GM13976 (cell line): Measurements from ENCODE around the gene ATRN.

Experiments used
- DNase-seq: peaks from one replicate; pipeline ENCODE4 v3.0.0; 2012; ENCODE audit warnings: low spot score
- in situ Hi-C: fragments of 300-500 bp; cut with MboI; formaldehyde crosslinking; loops from one replicate; pipeline ENCODE4 v1.12.0; 2022; ENCODE audit warnings: low sequenced_read_pairs, mixed read lengths, inconsistent platforms; ENCODE audit not compliant: unreplicated experiment
- TF ChIP-seq, protein P1 (sequence below): IDR thresholded peaks from 2 replicates; pipeline ENCODE4 v1.5.1; 2012; ENCODE audit warnings: borderline replicate concordance, mild to moderate bottlenecking; ENCODE audit not compliant: insufficient read depth; ENCODE audit errors: extremely low read depth, missing control alignments, control extremely low read depth

The ATRN gene

DNA sequence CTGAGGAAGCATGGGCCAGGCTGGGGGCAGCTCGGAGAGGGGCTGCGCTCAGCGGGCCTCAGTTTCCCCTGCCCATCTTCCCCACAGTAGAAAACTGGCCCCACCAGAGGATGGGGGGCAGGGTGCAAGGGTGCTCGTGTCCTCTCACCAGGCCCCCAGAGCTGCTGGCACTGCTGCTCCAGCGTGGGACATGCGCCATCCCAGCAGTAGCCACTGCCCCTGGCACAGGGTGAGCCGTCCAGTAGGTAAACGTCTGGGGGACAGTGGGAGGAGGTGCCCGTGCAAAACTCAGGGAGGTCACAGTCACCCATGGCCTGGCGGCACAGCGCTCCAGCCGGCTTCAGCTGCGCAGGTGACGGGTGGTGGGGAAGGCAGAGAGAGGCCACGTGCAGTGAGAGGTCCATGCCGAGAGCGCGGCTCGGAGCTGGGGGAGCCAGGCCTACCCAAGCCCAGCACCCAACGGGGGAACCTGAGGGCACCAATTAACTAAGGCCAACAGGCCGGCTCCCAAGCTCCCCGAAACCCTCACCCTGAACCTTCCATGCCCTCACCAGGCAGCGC lies 201.2 kb downstream of the ATRN start:
- TF ChIP-seq, protein P1, sequence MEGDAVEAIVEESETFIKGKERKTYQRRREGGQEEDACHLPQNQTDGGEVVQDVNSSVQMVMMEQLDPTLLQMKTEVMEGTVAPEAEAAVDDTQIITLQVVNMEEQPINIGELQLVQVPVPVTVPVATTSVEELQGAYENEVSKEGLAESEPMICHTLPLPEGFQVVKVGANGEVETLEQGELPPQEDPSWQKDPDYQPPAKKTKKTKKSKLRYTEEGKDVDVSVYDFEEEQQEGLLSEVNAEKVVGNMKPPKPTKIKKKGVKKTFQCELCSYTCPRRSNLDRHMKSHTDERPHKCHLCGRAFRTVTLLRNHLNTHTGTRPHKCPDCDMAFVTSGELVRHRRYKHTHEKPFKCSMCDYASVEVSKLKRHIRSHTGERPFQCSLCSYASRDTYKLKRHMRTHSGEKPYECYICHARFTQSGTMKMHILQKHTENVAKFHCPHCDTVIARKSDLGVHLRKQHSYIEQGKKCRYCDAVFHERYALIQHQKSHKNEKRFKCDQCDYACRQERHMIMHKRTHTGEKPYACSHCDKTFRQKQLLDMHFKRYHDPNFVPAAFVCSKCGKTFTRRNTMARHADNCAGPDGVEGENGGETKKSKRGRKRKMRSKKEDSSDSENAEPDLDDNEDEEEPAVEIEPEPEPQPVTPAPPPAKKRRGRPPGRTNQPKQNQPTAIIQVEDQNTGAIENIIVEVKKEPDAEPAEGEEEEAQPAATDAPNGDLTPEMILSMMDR, result no peak
- in situ Hi-C loops, result no loop called here
- no peak for DNase-seq

DNA sequence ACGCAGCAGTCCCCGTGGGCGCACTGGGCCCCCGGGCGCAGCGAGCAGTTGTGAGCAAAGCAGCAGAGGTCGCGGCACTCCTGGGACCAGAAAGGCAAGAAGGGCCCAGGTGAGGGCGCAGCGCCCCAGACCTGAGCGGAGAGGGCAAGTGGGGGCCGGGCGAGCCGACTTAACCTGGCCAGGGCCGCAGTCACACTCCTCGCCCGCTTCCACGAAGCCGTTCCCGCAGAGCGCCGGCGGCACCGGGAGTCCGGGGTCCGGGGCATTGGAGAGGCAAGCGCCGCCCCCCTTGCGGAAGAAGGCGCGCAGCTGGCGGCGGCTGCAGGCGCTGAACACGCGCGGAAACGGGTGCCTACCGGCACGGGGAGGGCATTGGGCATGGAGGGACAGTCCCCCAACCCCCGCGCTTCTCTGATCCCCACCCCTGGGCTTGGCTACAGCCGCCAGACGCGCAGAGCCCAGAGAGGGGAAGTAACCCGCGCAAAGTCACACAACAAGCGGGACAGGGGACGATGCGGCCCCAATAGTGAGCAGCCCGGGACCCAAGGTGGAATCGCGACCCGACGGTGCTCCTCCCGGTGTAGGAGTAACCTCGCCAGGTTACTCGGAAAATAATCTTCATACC lies 201.8 kb downstream of the ATRN start:
- no peak for DNase-seq
- TF ChIP-seq, protein P1, result no peak
- in situ Hi-C loops, result no loop called here

DNA sequence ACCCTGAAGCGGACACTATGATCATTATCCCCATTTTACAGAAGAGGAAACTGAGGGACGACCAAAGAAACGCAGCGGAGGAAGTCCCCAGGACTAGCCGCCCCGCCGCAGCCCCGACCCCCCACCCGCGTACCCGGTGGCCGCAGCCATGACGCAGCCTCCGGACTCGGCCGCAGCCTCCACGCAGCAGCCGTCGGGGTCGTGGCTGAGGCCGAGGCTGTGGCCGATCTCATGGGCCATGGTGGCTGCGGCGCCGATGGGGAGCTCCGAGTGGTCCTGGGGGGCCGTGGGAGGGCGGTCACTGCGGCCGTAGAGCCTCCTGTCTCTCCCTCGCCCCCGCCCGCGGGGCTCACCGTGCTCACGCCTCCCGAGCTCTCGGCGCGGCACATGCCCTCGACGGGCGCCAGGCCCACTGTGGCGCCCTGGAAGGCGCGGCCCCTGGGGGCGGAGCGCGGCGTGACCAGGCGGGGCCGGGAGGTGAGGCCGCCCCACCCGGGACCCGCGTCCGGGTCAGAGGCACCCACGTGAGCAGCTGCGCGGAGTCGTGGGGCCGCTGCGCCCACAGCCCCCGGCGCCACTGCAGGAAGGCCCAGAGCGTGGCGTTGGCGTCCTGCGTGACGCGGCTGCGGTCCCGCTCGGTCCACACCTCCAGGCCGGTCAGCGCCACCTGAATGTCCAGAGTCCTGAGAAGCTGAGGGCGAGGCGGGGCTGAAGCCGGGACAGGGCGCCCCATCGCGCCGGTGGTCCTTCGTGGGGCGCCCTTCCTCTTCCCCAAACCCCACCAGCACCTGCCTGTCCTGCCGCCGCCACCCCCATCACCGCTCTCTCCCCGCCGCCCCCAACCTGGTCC lies 202.6 kb downstream of the ATRN start:
- TF ChIP-seq, protein P1, result no peak
- DNase-seq, result no peak
- in situ Hi-C loops, result no loop called here

DNA sequence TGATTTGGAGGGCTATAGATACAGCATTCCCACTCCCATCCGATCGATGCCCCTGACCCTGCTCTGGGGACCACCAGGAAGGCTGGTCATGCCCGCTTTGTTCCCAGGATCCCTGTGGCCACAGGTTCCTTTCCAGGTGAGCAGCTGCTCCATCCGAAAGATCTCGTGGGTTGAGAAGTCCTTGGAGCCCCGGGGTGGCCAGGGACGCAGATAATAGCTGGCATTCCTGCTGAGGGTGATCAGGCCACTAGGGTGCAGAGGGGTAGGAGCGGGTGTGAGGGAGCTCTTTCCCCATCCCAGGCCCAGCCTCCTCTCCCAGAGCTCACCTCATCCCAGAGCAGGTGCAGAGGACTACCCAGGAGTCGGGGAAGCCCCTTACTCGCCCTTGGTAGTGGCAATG lies 203.6 kb downstream of the ATRN start:
- no peak for DNase-seq
- in situ Hi-C loops, result no loop called here
- TF ChIP-seq, protein P1, result no peak

DNA sequence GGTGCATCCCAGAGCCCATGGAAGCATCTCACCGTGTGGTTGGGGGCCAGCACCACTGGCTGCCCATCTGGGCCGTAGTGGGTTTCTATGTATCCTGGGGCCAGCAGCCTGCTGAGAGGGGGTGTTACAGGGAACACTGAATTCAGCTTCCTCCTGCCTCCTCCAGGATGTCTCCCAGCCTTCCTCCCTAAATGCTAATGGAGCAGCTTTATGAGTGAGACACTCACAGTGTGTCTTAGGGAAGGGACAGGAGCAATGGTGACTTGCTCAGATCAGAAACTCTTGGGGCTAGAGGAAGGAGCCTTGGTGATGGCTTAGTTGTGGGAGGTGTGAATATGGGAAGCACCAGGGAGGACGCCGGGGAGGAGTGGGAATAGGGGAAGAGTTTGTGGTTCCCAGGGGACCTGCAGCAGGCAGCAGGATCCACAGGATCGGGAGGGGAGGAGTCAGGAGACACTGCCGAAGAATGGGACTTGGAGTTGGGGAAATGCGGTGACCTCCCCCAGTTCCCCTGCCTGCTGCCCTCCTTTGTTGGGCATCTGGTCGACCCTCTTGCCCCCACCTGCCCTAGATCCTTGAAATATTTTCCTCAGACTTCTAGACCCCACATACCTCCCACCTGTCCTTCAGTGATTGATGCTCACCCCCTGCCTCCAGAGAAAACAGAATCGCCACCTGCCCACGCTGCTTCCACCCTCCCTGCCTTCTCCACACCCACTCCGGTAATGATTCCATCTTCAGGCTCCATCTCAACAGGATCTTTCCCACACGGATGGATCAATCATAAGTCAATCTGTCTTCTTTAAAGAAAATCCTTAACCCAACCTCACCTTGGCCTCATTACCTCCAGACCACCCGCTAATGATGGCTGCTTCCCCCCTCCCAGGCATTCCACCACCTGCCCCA lies 204.4 kb downstream of the ATRN start:
- in situ Hi-C loops, result no loop called here
- TF ChIP-seq, protein P1, result no peak
- DNase-seq, result no peak

DNA sequence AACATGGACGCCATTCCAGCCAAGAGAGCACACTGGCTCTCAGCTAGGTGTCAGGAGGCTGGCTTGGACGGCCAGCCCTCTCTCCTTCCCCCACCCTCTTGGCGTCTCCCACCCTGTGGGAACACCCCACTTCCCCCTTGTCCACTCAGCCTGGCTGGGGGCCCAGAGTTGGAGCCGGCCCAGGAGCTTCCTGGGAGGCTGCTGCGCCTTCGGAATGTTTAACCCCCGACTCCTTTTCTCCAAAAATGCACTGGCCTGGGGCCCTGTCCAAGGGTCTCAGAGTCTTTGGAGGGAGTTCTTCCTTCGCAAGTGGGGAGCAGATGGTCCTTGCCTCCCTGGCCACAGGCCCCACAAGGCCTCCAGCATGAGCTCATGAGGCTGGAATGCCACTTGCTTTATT lies 206.9 kb downstream of the ATRN start:
- TF ChIP-seq, protein P1, result no peak
- in situ Hi-C loops, result no loop called here
- DNase-seq, result no peak
